ENCODE results near the gene ALDH3B2. TPM values are rescaled to one million over a fixed set of nuclear protein-coding genes. Genes with fewer than 3 reads are reported as not detected.
"Not testable (repeated sequence)": the region's sequence is repeated elsewhere in the genome, so short reads cannot be mapped to it uniquely, and the experiment has no call there.

Gene ALDH3B2
- total and polyA plus RNA-seq, 2 donors from 2014 or later: 1.6 to 2.1 TPM

DNA sequence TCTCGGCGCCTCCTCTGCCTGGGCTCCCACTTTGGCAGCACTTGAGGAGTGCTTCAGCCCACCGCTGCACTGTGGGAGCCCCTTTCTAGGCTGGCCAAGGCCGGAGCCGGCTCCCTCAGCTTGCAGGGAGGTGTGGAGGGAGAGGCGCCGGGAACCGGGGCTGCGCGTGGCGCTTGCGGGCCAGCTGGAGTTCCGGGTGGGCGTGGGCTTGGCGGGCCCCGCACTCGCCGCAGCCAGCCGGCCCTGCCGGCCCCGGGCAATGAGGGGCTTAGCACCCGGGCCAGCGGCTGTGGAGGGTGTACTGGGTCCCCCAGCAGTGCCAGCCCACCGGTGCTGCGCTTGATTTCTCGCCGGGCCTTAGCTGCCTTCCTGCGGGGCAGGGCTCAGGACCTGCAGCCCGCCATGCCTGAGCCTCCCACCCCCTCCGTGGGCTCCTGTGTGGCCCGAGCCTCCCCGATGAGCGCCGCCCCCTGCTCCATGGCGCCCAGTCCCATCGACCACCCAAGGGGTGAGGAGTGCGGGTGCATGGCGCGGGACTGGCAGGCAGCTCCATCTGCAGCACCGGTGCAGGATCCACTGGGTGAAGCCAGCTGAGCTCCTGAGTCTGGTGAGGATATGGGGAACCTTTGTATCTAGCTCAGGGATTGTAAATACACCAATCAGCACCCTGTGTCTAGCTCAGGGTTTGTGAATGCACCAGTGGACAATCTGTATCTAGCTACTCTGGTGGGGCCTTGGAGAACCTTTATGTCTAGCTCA is 55.3 kb downstream of the ALDH3B2 start:
- H3K4me1 ChIP-seq (ENCODE audit: control insufficient read depth in 2 of 3, insufficient read depth in 2 of 3, low read depth in 1 of 3, low read length in 3 of 3); DNase-seq; FAIRE-seq: not testable (repeated sequence)

GRCh38 chr11:67617243-67617953 is 57.0 kb downstream of the ALDH3B2 start:
- no peak for TF ChIP-seq CTCF (IDR thresholded peaks at IDR 0.05; ENCODE audit: borderline replicate concordance, extremely low read depth, insufficient read depth)
- Histone ChIP-seq H3K27me3 (ENCODE audit: control insufficient read depth, insufficient read depth, low read length) (no peaks in the 10 kb centered on the region), H3K4me3 (ENCODE audit: low read length in 3 of 3) (no peak overlapping the region), H3K36me3 (ENCODE audit: control insufficient read depth in 2 of 3, insufficient read depth in 3 of 3, low read length in 3 of 3) (no peaks in the 10 kb centered on the region), H3K9ac (ENCODE audit: low read length in 3 of 3) (no peak overlapping the region), H3K27ac (ENCODE audit: low read depth in 2 of 2, low read length in 2 of 2) (no peak overlapping the region), H3K9me3 (ENCODE audit: control insufficient read depth in 2 of 3, insufficient read depth in 1 of 3, low read length in 3 of 3) (no peaks in the 10 kb centered on the region), H3K4me1 (ENCODE audit: control insufficient read depth in 2 of 3, insufficient read depth in 2 of 3, low read depth in 1 of 3, low read length in 3 of 3) (peaks cover 0 to 16% (median 0%) of the 10 kb centered on the region in 3 donors)
- DNase-seq: no peak
- intact Hi-C loops (cut with DNase I): no loop called here
- no peak for FAIRE-seq

More for the DNA sequence above, 55.3 kb downstream of the ALDH3B2 start:
- H3K36me3 ChIP-seq (ENCODE audit: control insufficient read depth in 2 of 3, insufficient read depth in 3 of 3, low read length in 3 of 3); H3K4me3 ChIP-seq (ENCODE audit: low read length in 3 of 3); H3K27me3 ChIP-seq (ENCODE audit: control insufficient read depth, insufficient read depth, low read length); intact Hi-C loops (cut with DNase I); H3K27ac ChIP-seq (ENCODE audit: low read depth in 2 of 2, low read length in 2 of 2); H3K9ac ChIP-seq (ENCODE audit: low read length in 3 of 3); H3K9me3 ChIP-seq (ENCODE audit: control insufficient read depth in 2 of 3, insufficient read depth in 1 of 3, low read length in 3 of 3): not testable (repeated sequence)

GRCh38 chr11:67616431-67617242 is 57.8 kb downstream of the ALDH3B2 start:
- peaks cover 0 to 16% (median 0%) of the 10 kb centered on the region in 3 donors for H3K4me1 ChIP-seq (ENCODE audit: control insufficient read depth in 2 of 3, insufficient read depth in 2 of 3, low read depth in 1 of 3, low read length in 3 of 3)
- H3K27me3 ChIP-seq (ENCODE audit: control insufficient read depth, insufficient read depth, low read length): no peaks in the 10 kb centered on the region
- H3K36me3 ChIP-seq (ENCODE audit: control insufficient read depth in 2 of 3, insufficient read depth in 3 of 3, low read length in 3 of 3): no peaks in the 10 kb centered on the region
- H3K9ac ChIP-seq (ENCODE audit: low read length in 3 of 3): no peak overlapping the region
- TF ChIP-seq CTCF (IDR thresholded peaks at IDR 0.05; ENCODE audit: borderline replicate concordance, extremely low read depth, insufficient read depth): no peak
- no peaks in the 10 kb centered on the region for H3K9me3 ChIP-seq (ENCODE audit: control insufficient read depth in 2 of 3, insufficient read depth in 1 of 3, low read length in 3 of 3)
- intact Hi-C loops (cut with DNase I): no loop called here
- FAIRE-seq (no peak), DNase-seq (peak in 2 of 5 donors; percentile 9 to 55)
- H3K4me3 ChIP-seq (ENCODE audit: low read length in 3 of 3): no peak overlapping the region
- no peak overlapping the region for H3K27ac ChIP-seq (ENCODE audit: low read depth in 2 of 2, low read length in 2 of 2)

Measured in kidney (tissue), 14 donors.